NCI-H1417 treated with DMSO at 0.1 percent for 48 hours (cell line): ENCODE data around the gene PRPSAP1.
"Not testable (repeated sequence)": the region's sequence is repeated elsewhere in the genome, so short reads cannot be mapped to it uniquely, and the experiment has no call there.

Experiments
- DNase-seq: peaks from one replicate; lab custom pipeline; 2025; lab: John Stamatoyannopoulos, UW

The PRPSAP1 gene

GRCh38 chr17:76359375-76359774, 5.7 kb upstream of the PRPSAP1 start:
- no peak for DNase-seq

- DNase-seq: no peak
Observed at GRCh38 chr17:76357597-76358158, 4.0 kb upstream of the PRPSAP1 start.

- no peak for DNase-seq
Observed at GRCh38 chr17:76356803-76357456, 3.2 kb upstream of the PRPSAP1 start.

- no peak for DNase-seq
Observed at GRCh38 chr17:76354747-76355310, 1.1 kb upstream of the PRPSAP1 start.

GRCh38 chr17:76354317-76354729, 607 bp upstream of the PRPSAP1 start:
- no peak for DNase-seq

- no peak for DNase-seq
Observed at GRCh38 chr17:76353004-76353598, 615 bp downstream of the PRPSAP1 start.

- DNase-seq: no peak
Observed at GRCh38 chr17:76351526-76352071, 2.1 kb downstream of the PRPSAP1 start.

- DNase-seq: no peak
Observed at GRCh38 chr17:76350463-76350862, 3.3 kb downstream of the PRPSAP1 start.

GRCh38 chr17:76346936-76347335, 6.8 kb downstream of the PRPSAP1 start:
- not testable (repeated sequence) for DNase-seq

- DNase-seq: no peak
Observed at GRCh38 chr17:76345377-76345974, 8.2 kb downstream of the PRPSAP1 start.

GRCh38 chr17:76343106-76343505, 10.6 kb downstream of the PRPSAP1 start:
- no peak for DNase-seq

- DNase-seq: no peak
Observed at GRCh38 chr17:76341301-76341700, 12.4 kb downstream of the PRPSAP1 start.

- no peak for DNase-seq
Observed at GRCh38 chr17:76337413-76337777, 16.3 kb downstream of the PRPSAP1 start.

- DNase-seq: no peak
Observed at GRCh38 chr17:76336756-76337412, 16.8 kb downstream of the PRPSAP1 start.

GRCh38 chr17:76335716-76336381, 17.9 kb downstream of the PRPSAP1 start:
- DNase-seq: no peak

- DNase-seq: no peak
Observed at GRCh38 chr17:76333673-76334505, 19.8 kb downstream of the PRPSAP1 start.

- no peak for DNase-seq
Observed at GRCh38 chr17:76331083-76331482, 22.6 kb downstream of the PRPSAP1 start.

GRCh38 chr17:76329664-76330063, 24.1 kb downstream of the PRPSAP1 start:
- DNase-seq: no peak

GRCh38 chr17:76327696-76328095, 26.0 kb downstream of the PRPSAP1 start:
- DNase-seq: no peak

- DNase-seq: no peak
Observed at GRCh38 chr17:76326306-76326705, 27.4 kb downstream of the PRPSAP1 start.

GRCh38 chr17:76318586-76318985, 35.1 kb downstream of the PRPSAP1 start:
- DNase-seq: no peak
